SU-DHL-6 (cell line): ENCODE measurements around the gene CCL15.
"Not testable (repeated sequence)": the region's sequence is repeated elsewhere in the genome, so short reads cannot be mapped to it uniquely, and the experiment has no call there.

Experiments
- H2AFZ ChIP-seq: fragments of 200-600 bp; sonication (generic); 2 replicates; pipeline ENCODE4 v1.6.1; 2014; ENCODE audit warnings: low read depth, mild to moderate bottlenecking, moderate library complexity, mixed read lengths, antibody characterized with exemption, low read length; ENCODE audit not compliant: severe bottlenecking
- H3F3A ChIP-seq: fragments of 200-600 bp; shearing (Covaris generic); 2 replicates; pipeline ENCODE4 v1.6.0; 2016; ENCODE audit warnings: antibody characterized with exemption, mild to moderate bottlenecking; ENCODE audit not compliant: insufficient read depth
- H3K27ac ChIP-seq: fragments of 200-600 bp; sonication (generic); 2 replicates; pipeline ENCODE4 v1.5.1; 2016; ENCODE audit warnings: low read depth, mild to moderate bottlenecking, low read length, moderate library complexity, mixed read lengths
- H3K27me3 ChIP-seq: fragments of 200-600 bp; sonication (generic), shearing (Covaris generic); 2 replicates; pipeline ENCODE4 v1.6.0; 2014; ENCODE audit warnings: mild to moderate bottlenecking, low read length
- H3K36me3 ChIP-seq: fragments of 200-600 bp; sonication (generic); 2 replicates; pipeline ENCODE4 v1.6.1; 2014; ENCODE audit warnings: mild to moderate bottlenecking, low read length, mixed read lengths
- H3K4me2 ChIP-seq: fragments of 300-600, 200-600 bp; shearing (Covaris generic), sonication (generic); 2 replicates; pipeline ENCODE4 v1.6.0; 2014; ENCODE audit warnings: low read length, low read depth, mild to moderate bottlenecking; ENCODE audit not compliant: poor library complexity, severe bottlenecking
- H3K4me3 ChIP-seq: fragments of 200-600 bp; sonication (generic); 2 replicates; pipeline ENCODE4 v1.5.1; 2014; ENCODE audit warnings: antibody characterized with exemption, low read length, mild to moderate bottlenecking, mixed read lengths; ENCODE audit not compliant: insufficient read depth, poor library complexity, severe bottlenecking
- H3K79me2 ChIP-seq: fragments of 200-600 bp; sonication (generic); 2 replicates; pipeline ENCODE4 v1.6.1; 2014; ENCODE audit warnings: mild to moderate bottlenecking, low read length, moderate library complexity; ENCODE audit not compliant: insufficient read depth
- H3K9ac ChIP-seq: fragments of 200-600 bp; sonication (generic); 2 replicates; pipeline ENCODE4 v1.7.0; 2014; ENCODE audit warnings: mild to moderate bottlenecking, low read length
- H3K9me2 ChIP-seq: fragments of 200-600 bp; sonication (generic); replicated peaks from 2 replicates; pipeline ENCODE4 v1.6.1; 2014; ENCODE audit warnings: low read length; ENCODE audit not compliant: insufficient read depth
- H3K9me3 ChIP-seq: fragments of 200-600 bp; sonication (generic); 2 replicates; pipeline ENCODE4 v1.6.1; 2014; ENCODE audit warnings: low read length, mixed read lengths; ENCODE audit not compliant: insufficient read depth
- H4K20me1 ChIP-seq: fragments of 200-600 bp; sonication (generic); 2 replicates; pipeline ENCODE4 v1.6.1; 2014; ENCODE audit warnings: low read depth, mild to moderate bottlenecking, antibody characterized with exemption, low read length, moderate library complexity, mixed read lengths
- EZH2phosphoT487 ChIP-seq: fragments of 200-600 bp; sonication (generic), shearing (Covaris generic); conservative IDR thresholded peaks from 2 replicates; pipeline ENCODE4 v1.6.1; 2018; ENCODE audit warnings: mild to moderate bottlenecking, antibody characterized with exemption, low read length, moderate library complexity, mixed read lengths
- TF ChIP-seq, protein P1 (sequence below): fragments of 200-600 bp; sonication (generic); IDR thresholded peaks from one replicate; pipeline ENCODE4 v1.5.1; 2017; ENCODE audit warnings: antibody characterized with exemption, mild to moderate bottlenecking, low read length, moderate library complexity; ENCODE audit not compliant: insufficient read depth, poor library complexity, severe bottlenecking

Gene CCL15

DNA sequence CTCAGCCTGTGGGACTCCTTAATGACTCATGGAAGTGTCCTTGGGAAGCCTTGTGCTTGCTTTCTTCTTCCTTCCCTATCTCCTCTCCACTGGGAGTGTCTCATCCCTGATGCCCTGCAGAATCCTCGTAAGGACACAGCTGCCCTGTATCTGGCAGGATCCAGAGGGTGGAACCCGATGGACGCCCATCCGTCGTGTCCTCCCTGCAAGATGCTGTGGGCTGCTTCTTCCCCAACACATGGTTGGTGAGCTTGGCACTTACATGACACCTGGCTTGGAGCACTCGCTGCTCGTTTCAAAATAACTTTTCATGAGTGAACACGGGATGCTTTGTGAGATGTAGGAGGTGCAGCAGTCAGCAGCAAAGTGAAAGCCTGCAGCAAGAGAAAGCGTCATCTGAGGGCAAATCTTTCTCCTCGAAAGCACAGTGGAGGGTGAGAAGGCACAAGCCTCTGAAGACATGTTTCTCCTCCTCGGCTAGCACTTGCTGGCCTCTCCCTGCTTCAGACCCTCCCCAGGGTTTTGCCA, 3.3 kb downstream of the CCL15 start:
- Histone ChIP-seq H3K79me2 (no peaks in the 10 kb centered on the region), H3K4me3 (no peak overlapping the region), H3K9me3 (no peaks in the 10 kb centered on the region), H2AFZ (no peak overlapping the region), H3K9me2 (no peaks in the 10 kb centered on the region), H4K20me1 (no peaks in the 10 kb centered on the region), H3K9ac (no peak overlapping the region), H3K27ac (no peak overlapping the region), H3K27me3 (no peaks in the 10 kb centered on the region), H3K36me3 (no peaks in the 10 kb centered on the region), H3F3A (no peaks in the 10 kb centered on the region), H3K4me2 (no peak overlapping the region)
- TF ChIP-seq, protein P1, sequence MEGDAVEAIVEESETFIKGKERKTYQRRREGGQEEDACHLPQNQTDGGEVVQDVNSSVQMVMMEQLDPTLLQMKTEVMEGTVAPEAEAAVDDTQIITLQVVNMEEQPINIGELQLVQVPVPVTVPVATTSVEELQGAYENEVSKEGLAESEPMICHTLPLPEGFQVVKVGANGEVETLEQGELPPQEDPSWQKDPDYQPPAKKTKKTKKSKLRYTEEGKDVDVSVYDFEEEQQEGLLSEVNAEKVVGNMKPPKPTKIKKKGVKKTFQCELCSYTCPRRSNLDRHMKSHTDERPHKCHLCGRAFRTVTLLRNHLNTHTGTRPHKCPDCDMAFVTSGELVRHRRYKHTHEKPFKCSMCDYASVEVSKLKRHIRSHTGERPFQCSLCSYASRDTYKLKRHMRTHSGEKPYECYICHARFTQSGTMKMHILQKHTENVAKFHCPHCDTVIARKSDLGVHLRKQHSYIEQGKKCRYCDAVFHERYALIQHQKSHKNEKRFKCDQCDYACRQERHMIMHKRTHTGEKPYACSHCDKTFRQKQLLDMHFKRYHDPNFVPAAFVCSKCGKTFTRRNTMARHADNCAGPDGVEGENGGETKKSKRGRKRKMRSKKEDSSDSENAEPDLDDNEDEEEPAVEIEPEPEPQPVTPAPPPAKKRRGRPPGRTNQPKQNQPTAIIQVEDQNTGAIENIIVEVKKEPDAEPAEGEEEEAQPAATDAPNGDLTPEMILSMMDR = no peak
- TF ChIP-seq EZH2phosphoT487 = no peak

DNA sequence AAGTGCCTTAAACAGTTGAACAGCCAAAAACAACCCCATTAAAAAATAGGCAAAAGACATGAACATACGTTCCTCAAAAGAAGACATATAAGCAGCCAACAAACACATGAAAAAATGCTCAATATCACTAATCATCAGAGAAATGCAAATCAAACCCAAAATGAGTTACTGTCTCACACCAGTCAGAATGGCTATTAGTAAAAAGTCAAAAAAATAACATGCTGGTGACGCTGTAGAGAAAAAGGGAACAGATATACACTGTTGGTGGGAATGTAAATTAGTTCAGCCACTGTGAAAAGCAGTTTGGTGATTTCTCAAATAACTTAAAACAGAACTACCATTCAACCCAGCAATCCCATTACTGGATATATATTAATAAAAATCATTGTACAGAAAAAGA, 6.0 kb downstream of the CCL15 start:
- not testable (repeated sequence) for H3K36me3 ChIP-seq, H2AFZ ChIP-seq, H3K27me3 ChIP-seq, H3K79me2 ChIP-seq, H3F3A ChIP-seq, H3K4me3 ChIP-seq, H3K4me2 ChIP-seq, H3K9me2 ChIP-seq, H3K9ac ChIP-seq, H3K27ac ChIP-seq, H3K9me3 ChIP-seq, H4K20me1 ChIP-seq

DNA sequence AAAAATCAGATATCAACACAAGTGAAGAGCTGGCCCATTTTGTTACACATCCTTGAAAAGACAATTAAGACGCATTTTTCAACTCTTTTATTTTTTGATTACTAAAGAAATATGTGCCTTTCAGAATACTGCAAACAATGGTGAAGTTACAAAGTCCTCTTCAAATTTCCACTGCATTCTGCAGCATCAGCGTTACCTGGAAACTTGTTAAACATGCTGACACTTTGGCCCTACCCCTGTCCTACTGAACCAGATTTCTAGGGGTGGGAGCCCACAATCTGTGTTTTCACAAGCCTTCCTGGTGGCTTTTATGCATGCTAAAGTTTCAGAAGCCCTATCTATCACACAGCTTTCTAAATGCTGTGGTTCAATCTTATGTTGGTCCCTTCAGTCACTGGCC, 10.3 kb downstream of the CCL15 start:
- Histone ChIP-seq H2AFZ (no peak overlapping the region), H3F3A (no peaks in the 10 kb centered on the region), H3K27me3 (no peaks in the 10 kb centered on the region), H3K36me3 (no peaks in the 10 kb centered on the region; the same call in 1 of the 2 replicates), H3K9me2 (no peaks in the 10 kb centered on the region), H3K27ac (no peak overlapping the region), H3K79me2 (no peaks in the 10 kb centered on the region), H3K9ac (no peak overlapping the region), H3K9me3 (peaks cover 10% of the 10 kb centered on the region; the same call in 1 of the 2 replicates), H3K4me3 (no peak overlapping the region), H4K20me1 (no peaks in the 10 kb centered on the region), H3K4me2 (no peak overlapping the region)
- TF ChIP-seq, protein P1 = no peak
- TF ChIP-seq EZH2phosphoT487 = no peak

DNA sequence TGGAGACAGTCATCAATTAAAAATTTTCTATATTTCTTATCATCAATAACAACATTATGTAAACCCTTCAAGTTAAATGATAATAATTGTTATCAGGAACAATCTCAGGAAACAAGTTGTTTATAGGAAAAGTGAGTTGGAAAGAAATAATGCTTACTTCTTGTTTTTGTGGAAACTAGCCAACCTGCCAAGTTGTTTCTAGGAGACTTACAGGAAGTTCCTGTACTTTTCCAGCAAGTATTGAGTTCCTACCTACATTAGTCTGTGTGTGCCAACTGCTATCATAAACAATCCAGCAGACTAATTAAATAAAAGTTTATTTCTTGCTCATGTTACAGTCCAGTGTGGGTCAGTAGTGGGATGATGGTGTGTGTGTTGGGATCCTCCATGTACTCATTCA, 13.2 kb downstream of the CCL15 start:
- TF ChIP-seq EZH2phosphoT487 = no peak
- TF ChIP-seq, protein P1 = no peak
- Histone ChIP-seq H3K27ac (no peak overlapping the region), H3K9me2 (no peaks in the 10 kb centered on the region), H3K4me2 (no peak overlapping the region), H3K4me3 (no peak overlapping the region), H2AFZ (no peak overlapping the region), H3K9me3 (peaks cover 10% of the 10 kb centered on the region; the same call in 1 of the 2 replicates), H3F3A (no peaks in the 10 kb centered on the region), H3K79me2 (no peaks in the 10 kb centered on the region), H4K20me1 (no peaks in the 10 kb centered on the region), H3K36me3 (no peaks in the 10 kb centered on the region; the same call in 1 of the 2 replicates), H3K9ac (no peak overlapping the region), H3K27me3 (no peaks in the 10 kb centered on the region)
